ENCODE measurements around the gene ZNF860.

GRCh38 chr3:31962801-31963205, 18.7 kb upstream of the ZNF860 start:
- no peak for TF ChIP-seq CTCF (IDR thresholded peaks at IDR 0.05)
- TF ChIP-seq POLR2A (IDR thresholded peaks at IDR 0.05) = no peak

All from body of pancreas (tissue), 4 donors.